ENCODE results near the gene WDR55.

GRCh38 chr5:140637371-140638100 is 27.2 kb upstream of the WDR55 start:
- TF ChIP-seq, protein P1, sequence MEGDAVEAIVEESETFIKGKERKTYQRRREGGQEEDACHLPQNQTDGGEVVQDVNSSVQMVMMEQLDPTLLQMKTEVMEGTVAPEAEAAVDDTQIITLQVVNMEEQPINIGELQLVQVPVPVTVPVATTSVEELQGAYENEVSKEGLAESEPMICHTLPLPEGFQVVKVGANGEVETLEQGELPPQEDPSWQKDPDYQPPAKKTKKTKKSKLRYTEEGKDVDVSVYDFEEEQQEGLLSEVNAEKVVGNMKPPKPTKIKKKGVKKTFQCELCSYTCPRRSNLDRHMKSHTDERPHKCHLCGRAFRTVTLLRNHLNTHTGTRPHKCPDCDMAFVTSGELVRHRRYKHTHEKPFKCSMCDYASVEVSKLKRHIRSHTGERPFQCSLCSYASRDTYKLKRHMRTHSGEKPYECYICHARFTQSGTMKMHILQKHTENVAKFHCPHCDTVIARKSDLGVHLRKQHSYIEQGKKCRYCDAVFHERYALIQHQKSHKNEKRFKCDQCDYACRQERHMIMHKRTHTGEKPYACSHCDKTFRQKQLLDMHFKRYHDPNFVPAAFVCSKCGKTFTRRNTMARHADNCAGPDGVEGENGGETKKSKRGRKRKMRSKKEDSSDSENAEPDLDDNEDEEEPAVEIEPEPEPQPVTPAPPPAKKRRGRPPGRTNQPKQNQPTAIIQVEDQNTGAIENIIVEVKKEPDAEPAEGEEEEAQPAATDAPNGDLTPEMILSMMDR (optimal IDR thresholded peaks at IDR 0.05 in 1 of 3, IDR thresholded peaks at IDR 0.05 in 1 of 3, conservative IDR thresholded peaks at IDR 0.05 in 1 of 3; ENCODE audit: extremely low read depth in 1 of 3, insufficient read depth in 2 of 3, low read length in 3 of 3), result no peak
- TF ChIP-seq EZH2 (IDR thresholded peaks at IDR 0.05; ENCODE audit: low read length), result no peak
